HepG2 (cell line): ENCODE measurements around the gene EHD4. TPM values are rescaled to one million over a fixed set of nuclear protein-coding genes. Genes with fewer than 3 reads are reported as not detected.
A peak's percentile ranks its signal among the peaks of the same experiment; 100 is the strongest.

Experiments
- POLR2AphosphoS2 ChIP-seq: IDR thresholded peaks from 2 replicates; pipeline ENCODE4 v1.6.1; 2011; ENCODE audit warnings: low read depth, low read length, improper control_type of control experiment
- RXRB ChIP-seq: IDR thresholded peaks from 2 replicates; pipeline ENCODE4 v1.6.1; 2016; ENCODE audit warnings: borderline replicate concordance, missing genetic modification reagents, missing compliant biosample characterization
- SIX1 ChIP-seq: sonication (generic); formaldehyde crosslinking; IDR thresholded peaks from 2 replicates; pipeline ENCODE4 v1.4.0; 2020; ENCODE audit warnings: missing genetic modification reagents, borderline replicate concordance
- ZNF282 ChIP-seq: fragments of 450-650 bp; IDR thresholded peaks from 2 replicates; pipeline ENCODE4 v1.6.1; 2018; ENCODE audit not compliant: partially characterized antibody
- ZNF660 ChIP-seq: sonication (generic); formaldehyde crosslinking; IDR thresholded peaks from 2 replicates; pipeline ENCODE4 v1.5.1; 2020; ENCODE audit warnings: mild to moderate bottlenecking, low read depth, missing genetic modification reagents, borderline replicate concordance
- ZNF670 ChIP-seq: sonication (generic); formaldehyde crosslinking; IDR thresholded peaks from 2 replicates; pipeline ENCODE4 v1.8.0; 2022; ENCODE audit warnings: mild to moderate bottlenecking, missing genetic modification reagents, borderline replicate concordance
- polyA plus RNA-seq, 8 experiments: library from polyadenylated mRNA; depleted of rRNA in 3 of 8; stranded (reverse) in 7 of 8; unstranded in 1 of 8; fragments of >200 nt; fragmentation: Illumina TruSeq in 4 of 8; extraction: Trizol in 4 of 8; gene quantifications; 2 replicates each; pipeline versions ENCODE4 v1.2.1 to v1.2.3, GENCODE V29; 2011 to 2016; ENCODE audit warnings: low read depth in 4 of 8, missing spikeins in 1 of 8, mixed read lengths in 1 of 8; ENCODE audit not compliant: insufficient read depth in 1 of 8
- total RNA-seq, 5 experiments: library from RNA; depleted of rRNA; stranded (reverse); fragments of >200 nt; fragmentation: Illumina TruSeq; extraction: Trizol; gene quantifications; 2 replicates each; pipeline ENCODE4 v1.2.3, GENCODE V29; 2016; ENCODE audit warnings: low read depth in 1 of 5
- TF ChIP-seq, protein P1 (sequence below): sonication (generic); formaldehyde crosslinking; IDR thresholded peaks from 2 replicates; pipeline ENCODE4 v1.9.0; 2021; ENCODE audit warnings: missing genetic modification reagents, borderline replicate concordance
- TF ChIP-seq, protein P2 (sequence below): sonication (generic); formaldehyde crosslinking; IDR thresholded peaks from 2 replicates; pipeline ENCODE4 v1.4.0; 2020; ENCODE audit warnings: missing genetic modification reagents, mild to moderate bottlenecking, borderline replicate concordance
- TF ChIP-seq, protein P3 (sequence below): sonication (generic); formaldehyde crosslinking; conservative IDR thresholded peaks from 2 replicates; pipeline ENCODE4 v1.8.1; 2023; ENCODE audit warnings: missing genetic modification reagents
- TF ChIP-seq, protein P4 (sequence below): IDR thresholded peaks from 2 replicates; pipeline ENCODE4 v1.6.1; 2016; ENCODE audit warnings: low read depth
- TF ChIP-seq, protein P5 (sequence below): sonication (generic); formaldehyde crosslinking; IDR thresholded peaks from 2 replicates; pipeline ENCODE4 v1.5.0; 2020; ENCODE audit warnings: mild to moderate bottlenecking, missing genetic modification reagents
- TF ChIP-seq, protein P6 (sequence below): IDR thresholded peaks from 2 replicates; pipeline ENCODE4 v1.6.1; 2016; ENCODE audit warnings: low read depth, borderline replicate concordance
- TF ChIP-seq, protein P7 (sequence below): sonication (generic); formaldehyde crosslinking; IDR thresholded peaks from 2 replicates; pipeline ENCODE4 v1.4.0; 2020; ENCODE audit warnings: missing genetic modification reagents

Gene EHD4
- total and polyA plus RNA-seq, 2 of the 13 experiments (the other 11 are each of a cell fraction or from before 2014, with no cell fraction given), result 3.1 to 4.8 TPM

DNA sequence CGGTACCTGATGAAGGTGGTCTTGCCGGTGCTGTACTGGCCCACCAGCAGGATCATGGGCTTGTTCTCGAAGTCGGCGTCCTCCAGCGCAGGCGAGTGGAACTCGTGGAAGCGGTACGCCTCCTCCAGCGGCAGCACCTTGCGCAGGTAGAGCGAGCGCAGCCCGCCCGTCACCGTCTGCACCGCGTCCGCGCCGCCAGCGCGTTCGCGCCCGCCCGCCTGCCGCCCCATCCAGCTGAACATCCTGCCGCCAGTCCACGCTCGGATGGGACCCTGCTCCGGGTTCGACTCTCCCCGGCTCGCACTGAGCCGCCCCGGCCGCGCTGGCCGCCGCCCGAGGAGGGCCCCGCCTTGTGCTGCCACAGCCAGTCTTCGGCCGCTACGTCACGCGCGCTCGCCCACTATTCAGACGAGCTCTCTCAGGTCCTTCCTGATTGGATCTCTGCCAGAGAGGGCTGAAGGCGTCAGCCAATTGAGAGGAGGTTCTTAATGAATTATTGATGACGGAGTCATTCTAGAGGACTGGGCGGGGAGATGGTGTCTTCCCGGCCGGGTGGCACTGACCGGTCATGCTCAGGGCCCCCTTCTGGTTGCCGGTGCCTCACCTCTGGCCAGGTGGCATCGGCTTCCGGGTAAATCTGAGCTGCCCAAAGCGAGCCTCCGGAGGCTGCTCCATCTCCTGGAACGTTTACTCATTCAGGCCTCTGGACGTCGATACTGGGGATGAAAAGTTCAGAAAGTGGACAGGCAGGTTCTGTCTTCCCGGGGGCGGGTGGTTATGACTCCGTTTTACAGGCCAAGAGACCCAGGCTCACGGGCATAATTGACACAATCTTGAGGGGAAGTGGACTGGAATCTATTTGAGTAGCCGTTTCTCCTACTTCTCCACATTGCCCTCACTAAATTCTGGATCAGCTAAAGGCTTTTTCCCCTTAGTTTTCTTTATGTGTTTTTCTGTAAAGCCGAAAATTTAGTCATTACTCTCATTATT, at the start of gene EHD4 (continued):
- TF ChIP-seq, protein P1, sequence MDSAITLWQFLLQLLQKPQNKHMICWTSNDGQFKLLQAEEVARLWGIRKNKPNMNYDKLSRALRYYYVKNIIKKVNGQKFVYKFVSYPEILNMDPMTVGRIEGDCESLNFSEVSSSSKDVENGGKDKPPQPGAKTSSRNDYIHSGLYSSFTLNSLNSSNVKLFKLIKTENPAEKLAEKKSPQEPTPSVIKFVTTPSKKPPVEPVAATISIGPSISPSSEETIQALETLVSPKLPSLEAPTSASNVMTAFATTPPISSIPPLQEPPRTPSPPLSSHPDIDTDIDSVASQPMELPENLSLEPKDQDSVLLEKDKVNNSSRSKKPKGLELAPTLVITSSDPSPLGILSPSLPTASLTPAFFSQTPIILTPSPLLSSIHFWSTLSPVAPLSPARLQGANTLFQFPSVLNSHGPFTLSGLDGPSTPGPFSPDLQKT (CRISPR knock-in tag), result no peak
- TF ChIP-seq, protein P2, sequence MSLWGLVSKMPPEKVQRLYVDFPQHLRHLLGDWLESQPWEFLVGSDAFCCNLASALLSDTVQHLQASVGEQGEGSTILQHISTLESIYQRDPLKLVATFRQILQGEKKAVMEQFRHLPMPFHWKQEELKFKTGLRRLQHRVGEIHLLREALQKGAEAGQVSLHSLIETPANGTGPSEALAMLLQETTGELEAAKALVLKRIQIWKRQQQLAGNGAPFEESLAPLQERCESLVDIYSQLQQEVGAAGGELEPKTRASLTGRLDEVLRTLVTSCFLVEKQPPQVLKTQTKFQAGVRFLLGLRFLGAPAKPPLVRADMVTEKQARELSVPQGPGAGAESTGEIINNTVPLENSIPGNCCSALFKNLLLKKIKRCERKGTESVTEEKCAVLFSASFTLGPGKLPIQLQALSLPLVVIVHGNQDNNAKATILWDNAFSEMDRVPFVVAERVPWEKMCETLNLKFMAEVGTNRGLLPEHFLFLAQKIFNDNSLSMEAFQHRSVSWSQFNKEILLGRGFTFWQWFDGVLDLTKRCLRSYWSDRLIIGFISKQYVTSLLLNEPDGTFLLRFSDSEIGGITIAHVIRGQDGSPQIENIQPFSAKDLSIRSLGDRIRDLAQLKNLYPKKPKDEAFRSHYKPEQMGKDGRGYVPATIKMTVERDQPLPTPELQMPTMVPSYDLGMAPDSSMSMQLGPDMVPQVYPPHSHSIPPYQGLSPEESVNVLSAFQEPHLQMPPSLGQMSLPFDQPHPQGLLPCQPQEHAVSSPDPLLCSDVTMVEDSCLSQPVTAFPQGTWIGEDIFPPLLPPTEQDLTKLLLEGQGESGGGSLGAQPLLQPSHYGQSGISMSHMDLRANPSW (CRISPR knock-in tag), result no peak
- TF ChIP-seq, protein P3, sequence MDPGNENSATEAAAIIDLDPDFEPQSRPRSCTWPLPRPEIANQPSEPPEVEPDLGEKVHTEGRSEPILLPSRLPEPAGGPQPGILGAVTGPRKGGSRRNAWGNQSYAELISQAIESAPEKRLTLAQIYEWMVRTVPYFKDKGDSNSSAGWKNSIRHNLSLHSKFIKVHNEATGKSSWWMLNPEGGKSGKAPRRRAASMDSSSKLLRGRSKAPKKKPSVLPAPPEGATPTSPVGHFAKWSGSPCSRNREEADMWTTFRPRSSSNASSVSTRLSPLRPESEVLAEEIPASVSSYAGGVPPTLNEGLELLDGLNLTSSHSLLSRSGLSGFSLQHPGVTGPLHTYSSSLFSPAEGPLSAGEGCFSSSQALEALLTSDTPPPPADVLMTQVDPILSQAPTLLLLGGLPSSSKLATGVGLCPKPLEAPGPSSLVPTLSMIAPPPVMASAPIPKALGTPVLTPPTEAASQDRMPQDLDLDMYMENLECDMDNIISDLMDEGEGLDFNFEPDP (CRISPR knock-in tag), result no peak
- no peak for TF ChIP-seq ZNF670 (CRISPR knock-in tag)
- TF ChIP-seq, protein P4, sequence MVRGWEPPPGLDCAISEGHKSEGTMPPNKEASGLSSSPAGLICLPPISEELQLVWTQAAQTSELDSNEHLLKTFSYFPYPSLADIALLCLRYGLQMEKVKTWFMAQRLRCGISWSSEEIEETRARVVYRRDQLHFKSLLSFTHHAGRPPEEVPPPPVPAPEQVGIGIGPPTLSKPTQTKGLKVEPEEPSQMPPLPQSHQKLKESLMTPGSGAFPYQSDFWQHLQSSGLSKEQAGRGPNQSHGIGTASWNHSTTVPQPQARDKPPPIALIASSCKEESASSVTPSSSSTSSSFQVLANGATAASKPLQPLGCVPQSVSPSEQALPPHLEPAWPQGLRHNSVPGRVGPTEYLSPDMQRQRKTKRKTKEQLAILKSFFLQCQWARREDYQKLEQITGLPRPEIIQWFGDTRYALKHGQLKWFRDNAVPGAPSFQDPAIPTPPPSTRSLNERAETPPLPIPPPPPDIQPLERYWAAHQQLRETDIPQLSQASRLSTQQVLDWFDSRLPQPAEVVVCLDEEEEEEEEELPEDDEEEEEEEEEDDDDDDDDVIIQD (CRISPR knock-in tag), result peak; percentile 54; the same call in 1 of the 2 replicates
- TF ChIP-seq, protein P5, sequence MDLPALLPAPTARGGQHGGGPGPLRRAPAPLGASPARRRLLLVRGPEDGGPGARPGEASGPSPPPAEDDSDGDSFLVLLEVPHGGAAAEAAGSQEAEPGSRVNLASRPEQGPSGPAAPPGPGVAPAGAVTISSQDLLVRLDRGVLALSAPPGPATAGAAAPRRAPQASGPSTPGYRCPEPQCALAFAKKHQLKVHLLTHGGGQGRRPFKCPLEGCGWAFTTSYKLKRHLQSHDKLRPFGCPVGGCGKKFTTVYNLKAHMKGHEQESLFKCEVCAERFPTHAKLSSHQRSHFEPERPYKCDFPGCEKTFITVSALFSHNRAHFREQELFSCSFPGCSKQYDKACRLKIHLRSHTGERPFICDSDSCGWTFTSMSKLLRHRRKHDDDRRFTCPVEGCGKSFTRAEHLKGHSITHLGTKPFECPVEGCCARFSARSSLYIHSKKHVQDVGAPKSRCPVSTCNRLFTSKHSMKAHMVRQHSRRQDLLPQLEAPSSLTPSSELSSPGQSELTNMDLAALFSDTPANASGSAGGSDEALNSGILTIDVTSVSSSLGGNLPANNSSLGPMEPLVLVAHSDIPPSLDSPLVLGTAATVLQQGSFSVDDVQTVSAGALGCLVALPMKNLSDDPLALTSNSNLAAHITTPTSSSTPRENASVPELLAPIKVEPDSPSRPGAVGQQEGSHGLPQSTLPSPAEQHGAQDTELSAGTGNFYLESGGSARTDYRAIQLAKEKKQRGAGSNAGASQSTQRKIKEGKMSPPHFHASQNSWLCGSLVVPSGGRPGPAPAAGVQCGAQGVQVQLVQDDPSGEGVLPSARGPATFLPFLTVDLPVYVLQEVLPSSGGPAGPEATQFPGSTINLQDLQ (CRISPR knock-in tag), result peak; percentile 43; the same call in 1 of the 2 replicates
- TF ChIP-seq, protein P6, sequence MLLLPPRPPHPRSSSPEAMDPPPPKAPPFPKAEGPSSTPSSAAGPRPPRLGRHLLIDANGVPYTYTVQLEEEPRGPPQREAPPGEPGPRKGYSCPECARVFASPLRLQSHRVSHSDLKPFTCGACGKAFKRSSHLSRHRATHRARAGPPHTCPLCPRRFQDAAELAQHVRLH, result no peak; the same call in 1 of the 2 replicates
- TF ChIP-seq, protein P7, sequence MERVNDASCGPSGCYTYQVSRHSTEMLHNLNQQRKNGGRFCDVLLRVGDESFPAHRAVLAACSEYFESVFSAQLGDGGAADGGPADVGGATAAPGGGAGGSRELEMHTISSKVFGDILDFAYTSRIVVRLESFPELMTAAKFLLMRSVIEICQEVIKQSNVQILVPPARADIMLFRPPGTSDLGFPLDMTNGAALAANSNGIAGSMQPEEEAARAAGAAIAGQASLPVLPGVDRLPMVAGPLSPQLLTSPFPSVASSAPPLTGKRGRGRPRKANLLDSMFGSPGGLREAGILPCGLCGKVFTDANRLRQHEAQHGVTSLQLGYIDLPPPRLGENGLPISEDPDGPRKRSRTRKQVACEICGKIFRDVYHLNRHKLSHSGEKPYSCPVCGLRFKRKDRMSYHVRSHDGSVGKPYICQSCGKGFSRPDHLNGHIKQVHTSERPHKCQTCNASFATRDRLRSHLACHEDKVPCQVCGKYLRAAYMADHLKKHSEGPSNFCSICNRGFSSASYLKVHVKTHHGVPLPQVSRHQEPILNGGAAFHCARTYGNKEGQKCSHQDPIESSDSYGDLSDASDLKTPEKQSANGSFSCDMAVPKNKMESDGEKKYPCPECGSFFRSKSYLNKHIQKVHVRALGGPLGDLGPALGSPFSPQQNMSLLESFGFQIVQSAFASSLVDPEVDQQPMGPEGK (CRISPR knock-in tag), result no peak; the same call in 1 of the 2 replicates
- 0 out of 2 replicates have a peak, but pooled peaks have one; percentile 16 for TF ChIP-seq SIX1
- TF ChIP-seq ZNF660, result no peak
- TF ChIP-seq RXRB (CRISPR knock-in tag), result peak; percentile 37; the same call in 1 of the 2 replicates
- no peak for TF ChIP-seq POLR2AphosphoS2
- no peak for TF ChIP-seq ZNF282
